HG03135 (cell line): ENCODE results near the gene SELENOM.
A peak's percentile ranks its signal among the peaks of the same experiment; 100 is the strongest.
"Not testable (repeated sequence)": the region's sequence is repeated elsewhere in the genome, so short reads cannot be mapped to it uniquely, and the experiment has no call there.

Experiments
- ATAC-seq: cut with Tn5 transposase; IDR thresholded peaks from one replicate; pipeline ENCODE4 v1.9.1; 2021; ENCODE audit warnings: mild to moderate bottlenecking, moderate library complexity; ENCODE audit not compliant: unreplicated experiment

SELENOM gene

DNA sequence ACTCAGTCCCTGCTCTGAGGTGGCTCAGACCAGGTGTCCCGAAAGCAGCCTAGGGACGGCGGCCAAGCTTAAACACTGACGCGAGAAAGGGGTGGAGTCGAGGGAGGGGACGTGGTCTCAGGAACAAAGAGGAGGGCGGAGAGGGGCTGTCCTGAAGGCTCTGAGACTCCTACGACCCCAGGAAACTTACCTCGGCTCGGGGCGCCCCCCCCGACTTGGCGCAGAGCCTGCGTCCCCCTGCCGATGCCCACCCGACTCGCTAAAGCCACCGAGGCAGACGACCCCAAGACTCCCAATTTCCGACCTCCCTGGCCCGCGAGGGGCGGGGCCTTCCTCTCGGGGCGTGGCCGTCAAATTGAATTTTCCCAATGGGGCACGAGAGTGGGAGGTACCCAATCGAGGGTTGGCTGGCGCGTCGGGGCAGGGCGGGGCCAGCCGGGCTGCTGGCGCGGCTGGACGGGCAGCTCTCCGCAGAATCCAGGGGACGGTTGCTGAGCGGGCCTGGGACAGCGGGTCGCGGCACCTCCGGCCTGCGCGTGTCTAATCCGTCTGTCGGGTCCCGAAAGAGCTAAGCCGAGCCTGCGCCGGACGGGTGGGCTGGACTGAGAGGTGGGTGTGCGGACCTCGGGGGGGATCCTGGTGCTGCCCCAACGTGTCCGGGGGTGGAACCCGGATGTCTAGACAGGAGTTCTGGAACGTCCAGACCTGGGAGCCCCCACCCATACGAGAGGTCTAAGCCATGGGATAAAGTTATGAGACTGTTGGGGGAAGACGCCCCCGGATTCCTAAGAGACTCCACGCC is 26.3 kb downstream of the SELENOM start, which contains the start of gene SMTN:
TSS of gene SMTN (plus strand) at position 471 of the 802 bp plus-strand sequence. CDS start 1,941 bp downstream, outside the sequence.
- ATAC-seq, result peak; percentile 57

DNA sequence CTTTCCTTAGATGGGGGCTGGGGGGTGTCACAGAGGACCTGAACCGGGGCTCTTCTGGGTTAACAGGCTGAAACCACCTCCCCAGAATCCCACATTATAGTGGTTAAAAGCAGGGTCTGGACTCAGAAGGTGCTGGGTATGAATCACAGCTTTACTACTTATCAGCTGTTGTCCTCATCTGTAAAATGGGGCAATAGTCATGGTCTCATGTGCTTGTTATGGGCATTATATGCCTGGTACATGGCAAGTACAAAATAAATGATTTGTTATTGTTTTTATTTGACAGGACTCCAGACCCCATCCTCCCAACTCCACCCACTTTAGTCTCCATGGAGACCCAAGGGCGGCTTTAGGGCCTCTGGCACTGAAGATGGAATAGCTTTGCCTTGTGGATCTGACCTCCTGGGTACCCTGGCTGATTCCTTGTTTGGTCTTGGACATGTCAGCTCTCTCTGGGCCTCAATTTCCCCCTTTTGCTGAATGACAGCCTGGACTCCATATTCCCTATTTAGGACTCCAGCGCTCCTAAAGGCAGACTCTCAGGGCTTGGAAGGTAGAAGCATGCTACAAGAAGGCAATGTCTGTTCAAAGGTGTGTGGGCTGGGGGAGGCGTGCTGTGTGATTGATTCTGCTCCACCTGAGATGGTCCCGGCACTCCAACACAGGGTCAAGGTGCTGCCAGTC is 27.1 kb downstream of the SELENOM start:
- no peak for ATAC-seq

DNA sequence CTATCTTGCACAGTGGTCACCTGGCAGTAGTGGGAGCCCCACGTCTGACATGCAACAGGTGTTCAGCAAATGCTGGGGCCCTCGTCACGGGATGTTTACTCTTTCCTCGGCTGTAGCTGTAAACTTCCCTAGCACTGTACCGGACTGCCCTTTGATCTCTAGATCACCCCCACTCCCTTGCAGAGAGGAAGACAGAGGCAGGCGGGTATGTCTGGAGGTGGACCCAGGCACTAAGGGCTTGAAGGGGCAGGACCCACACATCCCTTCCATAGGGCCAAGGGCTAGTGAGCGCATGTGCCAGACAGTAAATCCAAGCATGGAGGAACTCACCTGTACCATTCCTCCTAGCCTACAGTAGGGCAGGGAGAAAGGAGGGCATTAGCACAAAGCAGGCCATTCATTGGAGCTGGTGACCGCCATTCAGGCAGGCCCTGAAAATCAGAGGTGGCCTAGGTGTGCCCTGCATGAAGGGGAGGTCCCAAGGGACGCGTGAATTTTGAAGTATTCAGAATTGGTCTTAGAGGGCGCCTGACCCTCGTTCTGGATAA is 28.2 kb downstream of the SELENOM start:
- ATAC-seq, result no peak

DNA sequence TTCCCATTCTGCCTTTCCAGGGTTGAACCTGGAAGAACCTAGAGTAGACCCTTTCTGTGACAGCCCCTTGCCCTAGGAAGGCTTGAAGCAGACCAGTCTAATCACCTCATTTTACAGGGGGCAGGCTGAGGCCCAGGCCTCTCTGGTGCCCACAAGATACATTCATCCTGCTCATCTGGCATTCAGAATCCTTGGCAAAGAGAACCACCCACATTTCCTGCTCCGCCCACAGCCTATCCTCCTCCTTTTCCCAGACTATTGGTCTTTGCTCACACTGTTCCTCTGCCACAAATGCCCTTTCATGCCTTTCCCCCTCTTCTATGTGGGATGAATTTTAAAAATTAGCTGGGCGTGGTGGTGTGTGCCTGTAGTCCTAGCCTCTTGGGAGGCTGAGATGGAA is 29.0 kb downstream of the SELENOM start:
- ATAC-seq, result not testable (repeated sequence)

DNA sequence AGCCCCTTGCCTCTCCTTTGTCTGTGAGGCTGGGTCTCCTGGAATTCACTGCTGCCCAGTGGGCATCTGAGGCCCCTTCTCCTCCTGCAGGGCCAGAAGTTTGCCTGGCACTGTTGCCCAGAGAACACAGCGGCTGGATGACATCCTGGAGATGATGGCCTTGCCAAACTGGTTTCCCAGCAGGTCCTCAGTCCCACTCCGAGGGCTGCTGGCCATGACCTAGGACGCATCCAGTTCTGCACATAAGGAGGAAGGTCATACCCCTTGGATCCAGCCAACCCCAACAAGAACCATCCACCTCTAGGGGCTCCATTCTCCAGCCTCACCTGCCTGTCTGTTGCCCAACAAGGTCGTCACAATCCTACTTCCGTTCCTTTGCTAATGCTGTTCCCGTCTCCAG is 29.7 kb downstream of the SELENOM start:
- ATAC-seq, result no peak

DNA sequence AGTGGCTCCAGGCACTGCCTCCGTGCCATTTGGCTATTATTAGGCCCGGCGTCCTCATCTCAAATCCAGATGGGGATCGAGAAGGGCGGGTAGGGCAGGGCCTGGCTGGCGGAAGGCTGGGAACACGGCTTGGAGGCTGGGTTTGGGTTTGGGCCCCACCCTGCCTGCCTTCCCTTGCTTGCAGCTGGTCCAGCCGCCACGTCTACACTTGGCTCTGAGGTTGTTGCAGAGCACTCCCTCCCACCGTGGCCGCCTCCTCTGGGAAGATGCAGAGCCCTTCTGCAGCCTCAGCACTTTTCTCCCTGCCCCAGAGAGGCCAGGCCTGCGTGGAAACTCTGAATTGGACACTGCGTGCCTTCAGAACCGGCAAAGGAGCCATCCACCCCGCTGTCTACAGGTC is 31.4 kb downstream of the SELENOM start:
- no peak for ATAC-seq

DNA sequence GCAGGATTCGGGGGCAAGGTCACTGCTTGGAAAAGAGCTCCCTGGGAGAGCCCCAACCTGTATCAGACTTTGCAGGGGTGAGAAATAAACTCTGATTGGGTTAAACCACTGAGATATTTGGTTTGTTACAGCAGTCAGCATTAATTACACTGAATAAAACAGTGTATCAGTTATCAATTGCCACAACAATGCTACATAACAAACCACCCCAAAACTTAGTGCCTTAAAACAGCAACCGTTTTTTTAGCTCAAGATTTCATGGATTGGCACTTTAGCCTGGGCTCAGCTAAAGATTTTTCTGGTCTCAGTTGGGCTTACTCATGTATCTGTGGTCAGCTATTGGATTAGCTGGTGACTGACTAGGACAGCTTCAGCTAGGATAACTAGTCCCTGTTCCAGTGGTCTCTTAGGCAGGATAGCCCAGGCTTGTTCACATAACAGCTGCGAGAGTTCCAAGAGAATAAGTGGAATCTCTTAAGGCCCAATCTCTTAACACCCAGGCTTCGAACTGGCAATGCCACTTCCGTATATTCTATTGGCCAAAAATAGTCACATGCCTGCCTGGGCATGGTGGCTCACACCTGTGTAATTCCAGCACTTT is 33.7 kb downstream of the SELENOM start:
- ATAC-seq, result not testable (repeated sequence)

DNA sequence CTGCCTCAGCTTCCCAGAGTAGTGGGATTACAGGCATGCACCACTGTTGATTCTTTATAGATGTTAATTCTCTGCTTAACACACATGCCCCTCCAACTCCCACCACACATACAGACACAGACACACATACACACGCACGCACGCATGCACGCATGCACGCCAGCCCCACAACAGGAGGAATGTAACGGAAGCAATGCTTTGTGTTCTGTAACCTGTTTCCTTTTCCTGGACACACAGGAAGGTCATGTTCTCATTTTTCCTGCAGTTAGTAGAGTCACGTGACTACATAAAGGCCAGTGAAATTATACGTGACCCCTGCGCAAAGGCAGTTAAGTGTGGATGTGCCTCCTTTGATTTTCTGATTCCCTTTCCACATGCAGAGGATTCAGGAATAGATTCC is 34.2 kb downstream of the SELENOM start:
- not testable (repeated sequence) for ATAC-seq

DNA sequence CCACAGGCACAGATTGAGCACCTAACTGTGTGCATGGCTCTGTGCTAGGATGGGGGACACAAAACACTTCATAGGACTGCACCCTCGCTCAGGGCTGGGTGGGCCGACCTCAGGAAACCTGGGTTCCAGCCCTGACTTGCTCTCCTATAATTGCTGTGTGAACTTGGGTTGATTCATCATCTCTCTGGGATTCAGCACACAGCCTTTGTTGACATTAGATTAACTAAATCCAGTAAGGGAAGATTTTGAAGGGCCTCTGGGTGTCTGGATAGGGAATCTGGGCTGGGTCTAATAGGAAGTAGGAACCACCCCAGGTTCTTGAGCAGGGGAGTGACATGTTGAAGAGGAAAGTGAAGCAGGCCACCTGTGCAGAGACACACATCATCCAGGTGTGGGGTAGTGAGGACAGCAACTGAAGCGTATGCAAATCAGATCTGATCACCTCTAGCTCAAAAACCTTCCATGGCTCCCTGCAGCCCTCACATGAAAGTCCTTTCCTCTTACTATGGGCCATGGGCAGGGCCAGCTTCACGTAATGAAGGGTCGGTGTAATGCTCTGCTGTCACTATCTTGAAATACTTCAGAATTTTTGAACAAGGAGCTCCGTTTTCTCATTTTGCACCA is 37.6 kb downstream of the SELENOM start:
- not testable (repeated sequence) for ATAC-seq

DNA sequence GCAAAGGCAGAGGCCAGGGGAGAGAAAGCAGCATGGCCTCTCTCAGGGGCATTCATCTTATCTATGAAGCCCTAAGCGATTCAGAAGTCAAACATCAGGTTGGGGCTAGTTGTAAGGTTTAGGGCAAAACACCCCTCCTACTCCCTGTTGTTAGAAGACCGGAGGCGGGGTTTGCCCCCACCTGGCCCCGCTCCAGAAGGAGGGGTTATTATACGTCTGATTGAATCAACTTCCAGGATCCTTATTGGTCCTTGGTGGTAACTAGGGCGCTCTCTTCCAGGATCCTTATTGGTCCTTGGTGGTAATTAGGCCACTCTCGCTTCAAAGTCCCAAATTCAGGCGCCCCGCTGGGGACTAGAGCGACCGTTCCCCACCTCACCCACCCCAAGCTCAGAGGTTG is 38.4 kb downstream of the SELENOM start:
- ATAC-seq, result no peak

DNA sequence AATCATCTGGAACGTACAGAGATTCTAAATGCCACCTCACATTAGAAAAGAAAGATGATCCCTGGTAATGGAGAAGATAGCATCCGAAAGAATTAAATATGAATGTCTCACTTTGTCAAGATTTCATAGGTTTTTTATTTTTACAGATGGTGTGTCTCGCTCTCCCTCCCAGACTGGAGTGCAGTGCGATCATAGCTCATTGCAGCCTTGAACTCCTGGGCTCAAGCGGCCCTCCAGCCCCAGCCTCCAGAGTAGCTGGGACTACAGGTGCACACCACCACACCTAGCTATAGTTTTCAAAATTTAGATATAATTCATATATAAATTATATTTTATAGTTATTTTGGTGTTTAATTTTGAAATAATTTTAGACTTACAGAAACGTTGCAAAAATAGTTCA is 43.0 kb downstream of the SELENOM start:
- ATAC-seq, result no peak

DNA sequence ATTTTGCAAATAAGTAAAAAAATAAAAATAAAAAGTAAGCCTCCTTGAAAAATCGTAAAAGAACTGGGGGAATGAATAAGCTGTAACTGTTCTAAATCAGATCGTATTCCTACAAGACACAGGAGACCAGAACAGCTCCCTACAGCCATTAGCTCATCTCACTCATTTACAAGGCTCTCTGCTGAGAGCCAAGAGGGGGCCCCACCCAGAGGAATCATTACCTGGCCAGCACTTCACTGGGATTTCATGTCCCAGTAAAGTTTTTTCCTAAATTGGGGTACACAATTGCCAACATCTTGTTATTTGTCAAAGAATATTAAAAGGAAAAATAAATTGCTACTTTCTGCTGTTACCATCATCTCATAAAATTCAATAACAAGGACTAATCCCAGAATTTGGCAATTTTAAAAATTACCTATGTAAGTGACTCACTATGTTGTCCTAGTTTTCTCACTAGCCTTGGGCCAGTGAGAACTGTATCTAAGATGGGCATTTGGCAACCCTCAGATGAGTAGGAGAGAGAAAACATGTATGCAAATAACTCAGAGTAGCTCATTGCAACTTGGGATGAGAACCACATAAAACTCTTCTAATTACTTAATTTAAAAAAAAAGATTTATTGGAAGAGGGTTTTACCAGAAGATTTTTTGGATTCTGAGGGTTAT is 44.7 kb downstream of the SELENOM start:
- ATAC-seq, result no peak

DNA sequence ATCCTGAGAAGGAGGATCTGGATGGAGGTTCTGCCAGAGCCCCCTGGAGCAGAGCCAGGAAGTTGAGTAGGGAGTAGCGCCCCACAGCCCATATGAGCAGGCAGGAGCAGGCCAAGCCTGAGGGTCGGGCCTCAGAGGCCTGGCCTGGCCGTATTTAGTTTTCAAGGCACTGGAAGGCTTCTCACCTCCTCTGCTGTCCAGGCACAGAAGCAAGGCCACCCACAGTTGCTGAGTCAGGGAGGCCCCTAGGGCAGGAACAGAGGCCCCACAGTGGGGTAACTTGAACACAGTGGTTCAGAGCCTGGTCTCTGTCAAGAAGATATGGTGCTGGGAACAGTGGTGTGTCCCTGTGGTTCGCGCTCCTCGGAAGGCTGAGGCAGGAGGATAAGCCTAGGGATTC is 47.7 kb downstream of the SELENOM start:
- ATAC-seq, result not testable (repeated sequence)

DNA sequence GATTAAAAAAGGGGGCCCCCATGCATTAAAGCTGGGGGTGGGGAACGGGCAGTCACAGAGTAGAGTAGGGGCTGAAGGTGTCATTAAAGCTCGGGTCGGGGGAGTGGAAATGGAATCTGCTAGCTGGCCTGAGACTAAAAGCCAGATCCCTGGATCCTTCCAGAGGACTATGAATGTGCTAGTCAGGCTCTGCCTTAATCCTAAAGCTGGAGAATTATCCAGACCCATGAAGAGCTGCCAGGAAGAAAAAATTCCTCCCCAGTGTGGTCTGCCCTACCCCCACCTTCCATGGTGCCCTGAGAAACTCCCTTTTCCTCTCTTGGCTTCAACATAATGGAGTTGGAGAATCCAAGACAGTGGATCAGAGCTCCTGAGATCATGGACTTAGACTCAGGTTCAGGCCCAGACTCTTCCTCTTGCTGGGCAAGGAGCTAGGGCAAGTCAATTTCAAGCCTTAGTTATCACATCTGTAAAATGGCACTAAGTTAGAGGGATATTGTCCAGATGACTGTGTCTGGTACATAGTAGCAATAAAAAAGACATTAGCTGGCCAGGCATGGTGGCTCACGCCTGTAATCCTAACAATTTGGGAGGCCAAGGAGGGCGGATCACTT is 50.3 kb downstream of the SELENOM start:
- no peak for ATAC-seq

DNA sequence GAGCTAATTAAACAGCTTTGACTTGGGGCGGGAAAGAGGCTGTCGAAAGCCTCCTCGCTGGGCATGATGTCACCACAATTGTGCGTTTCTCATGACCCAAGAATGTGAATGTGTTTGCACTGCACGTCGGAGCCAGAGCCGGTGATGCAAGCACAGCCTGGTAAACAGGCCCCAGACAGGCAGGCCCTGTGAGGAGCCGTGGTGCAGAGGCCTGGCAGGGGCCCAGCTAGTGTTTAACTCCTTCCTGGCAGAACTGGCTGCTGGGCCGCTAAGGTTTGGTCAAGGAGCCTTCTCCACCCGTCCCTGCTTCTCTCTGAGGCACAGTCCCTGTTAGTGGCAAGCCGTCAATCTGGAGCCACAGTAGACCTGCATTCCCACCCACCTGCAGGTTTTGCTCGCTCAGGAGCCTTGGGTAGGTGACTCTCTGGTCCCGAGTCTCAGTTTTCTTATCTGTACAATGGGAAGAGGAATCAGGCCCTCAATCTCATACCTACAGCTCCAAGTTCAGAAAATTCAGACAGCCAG is 51.7 kb downstream of the SELENOM start:
- ATAC-seq, result no peak

DNA sequence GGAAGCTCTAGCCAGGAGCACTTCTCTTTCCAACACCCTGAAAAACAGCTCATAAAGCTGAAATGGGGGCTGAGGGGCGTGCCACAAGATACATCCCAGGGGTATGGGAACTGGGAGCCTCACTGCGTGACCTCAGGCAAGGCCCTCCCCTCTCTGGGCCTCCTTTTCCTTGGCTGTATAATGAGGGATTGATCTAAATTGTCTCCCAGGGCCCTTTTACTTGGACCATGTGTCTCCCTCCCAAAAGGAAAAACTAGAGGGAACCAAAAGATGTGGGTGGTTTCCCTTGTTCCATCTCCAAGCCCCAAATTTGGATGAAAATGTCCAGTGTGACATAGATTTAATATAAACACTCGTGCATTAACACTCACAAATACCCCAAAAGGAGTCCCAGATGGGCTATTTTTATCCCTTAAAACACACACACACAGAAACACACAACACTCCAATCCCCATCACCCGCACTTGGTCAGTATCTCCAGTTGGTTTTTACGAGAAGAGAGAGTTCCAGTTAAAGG is 52.2 kb downstream of the SELENOM start:
- ATAC-seq, result no peak
